MV-4-11 (cell line): ENCODE measurements around the gene LRRIQ4.

Source experiments
- DNase-seq: peaks from one replicate; lab custom pipeline; 2025; lab: John Stamatoyannopoulos, UW

Gene LRRIQ4

DNA sequence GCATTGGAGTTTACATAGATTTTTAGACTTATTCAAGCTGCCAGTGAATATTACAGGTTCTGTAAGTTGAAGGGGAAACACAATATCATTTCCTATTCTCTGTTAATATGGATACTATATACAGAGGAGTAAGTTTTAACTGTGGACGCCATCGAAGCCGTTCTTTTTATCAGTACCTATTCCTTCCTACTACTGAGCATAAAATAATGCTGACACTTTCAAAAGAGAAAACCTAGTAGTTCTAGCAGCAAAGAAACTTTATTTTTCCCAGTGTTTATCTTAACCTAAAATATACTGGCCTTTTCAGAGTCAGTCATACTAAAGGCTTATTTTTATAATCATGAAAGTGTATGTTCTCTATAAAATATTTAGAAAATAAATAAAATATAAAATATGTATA is 42.8 kb downstream of the LRRIQ4 start:
- no peak for DNase-seq

- DNase-seq = no peak
Observed at GRCh38 chr3:169857811-169858210, 45.1 kb downstream of the LRRIQ4 start.

- no peak for DNase-seq
Observed at GRCh38 chr3:169861871-169862270, 49.2 kb downstream of the LRRIQ4 start.

DNA sequence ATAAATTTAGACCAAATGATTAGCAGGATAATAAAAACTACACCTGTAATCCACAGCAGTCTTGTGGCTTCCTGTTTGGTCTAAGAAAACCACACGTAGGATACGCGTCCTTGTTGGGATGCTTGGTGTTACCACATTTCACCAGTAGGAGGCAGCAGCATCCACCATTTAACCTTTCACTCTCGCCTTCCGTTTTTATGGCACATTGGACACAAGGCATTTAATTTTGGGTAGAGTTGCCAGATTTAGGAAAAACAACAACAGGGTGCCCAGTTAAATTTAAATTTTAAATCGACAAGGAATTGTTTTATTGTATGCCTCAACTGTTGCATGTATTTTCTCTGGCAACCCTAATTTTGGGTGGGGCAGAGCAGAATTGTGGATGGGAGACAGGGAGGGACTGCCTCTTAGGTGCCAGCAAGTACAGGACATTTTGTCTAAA is 50.8 kb downstream of the LRRIQ4 start:
- DNase-seq = peak; percentile 71

DNA sequence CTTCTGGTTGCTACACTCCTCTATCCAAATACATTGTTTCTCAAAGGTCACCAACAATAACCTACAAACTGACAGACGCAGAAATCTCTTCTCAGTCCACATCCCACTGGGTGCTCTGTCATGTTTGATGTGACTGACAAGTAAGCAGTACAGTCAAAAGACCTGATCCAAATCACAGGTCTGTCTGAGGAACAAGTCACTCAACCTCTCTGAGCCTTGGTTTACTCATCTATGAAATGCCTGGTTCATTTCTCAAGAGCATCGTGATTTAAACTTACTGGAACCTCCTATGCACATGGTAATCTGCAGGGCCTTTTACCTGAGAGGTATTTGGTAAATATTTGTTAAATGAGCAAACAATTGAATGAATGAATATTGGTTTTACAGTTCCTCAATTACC is 51.6 kb downstream of the LRRIQ4 start:
- no peak for DNase-seq

GRCh38 chr3:169865176-169865767 is 52.6 kb downstream of the LRRIQ4 start:
- peak; percentile 78 for DNase-seq

GRCh38 chr3:169867584-169868210 is 55.0 kb downstream of the LRRIQ4 start:
- no peak for DNase-seq

GRCh38 chr3:169868369-169868768 is 55.7 kb downstream of the LRRIQ4 start:
- no peak for DNase-seq

DNA sequence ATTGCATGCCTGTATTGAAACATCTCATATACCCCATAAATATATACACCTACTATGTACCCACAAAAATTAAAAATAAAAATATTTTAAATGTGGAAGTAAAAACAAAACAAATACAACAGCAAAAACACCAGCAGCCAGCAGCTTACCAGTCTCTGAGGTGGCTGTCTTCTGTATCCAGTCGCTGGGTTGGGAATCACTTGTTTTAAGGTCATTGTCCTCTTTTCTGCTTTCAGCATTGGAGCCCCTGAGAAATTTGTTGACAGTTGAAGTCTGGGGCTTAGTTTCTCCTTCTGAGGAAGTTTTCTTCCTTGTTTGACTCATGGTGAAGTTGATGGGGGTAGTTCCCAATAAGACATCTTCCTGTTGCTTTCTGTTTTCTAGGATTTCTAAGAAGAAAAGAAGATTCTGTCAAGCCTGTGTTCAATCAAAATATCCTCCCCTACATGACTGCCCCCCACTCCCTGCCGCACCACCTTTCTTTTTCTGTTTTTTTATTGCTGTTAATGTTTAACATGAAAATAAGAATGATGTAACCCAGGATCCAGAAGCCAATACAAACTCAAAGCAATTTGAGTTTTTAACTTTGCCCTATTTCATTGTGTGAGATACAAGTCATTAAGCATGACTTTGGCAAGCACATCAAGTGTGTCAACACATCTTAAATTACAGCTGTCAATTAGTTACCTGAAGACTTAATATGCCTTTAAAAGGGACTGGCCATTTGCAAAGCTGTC is 57.0 kb downstream of the LRRIQ4 start, which contains the start of gene LRRC31:
LRRC31 (minus strand) TSS at position 452 of the 737 bp plus-strand sequence; CDS start at position 324, 128 bp downstream.
- no peak for DNase-seq

DNA sequence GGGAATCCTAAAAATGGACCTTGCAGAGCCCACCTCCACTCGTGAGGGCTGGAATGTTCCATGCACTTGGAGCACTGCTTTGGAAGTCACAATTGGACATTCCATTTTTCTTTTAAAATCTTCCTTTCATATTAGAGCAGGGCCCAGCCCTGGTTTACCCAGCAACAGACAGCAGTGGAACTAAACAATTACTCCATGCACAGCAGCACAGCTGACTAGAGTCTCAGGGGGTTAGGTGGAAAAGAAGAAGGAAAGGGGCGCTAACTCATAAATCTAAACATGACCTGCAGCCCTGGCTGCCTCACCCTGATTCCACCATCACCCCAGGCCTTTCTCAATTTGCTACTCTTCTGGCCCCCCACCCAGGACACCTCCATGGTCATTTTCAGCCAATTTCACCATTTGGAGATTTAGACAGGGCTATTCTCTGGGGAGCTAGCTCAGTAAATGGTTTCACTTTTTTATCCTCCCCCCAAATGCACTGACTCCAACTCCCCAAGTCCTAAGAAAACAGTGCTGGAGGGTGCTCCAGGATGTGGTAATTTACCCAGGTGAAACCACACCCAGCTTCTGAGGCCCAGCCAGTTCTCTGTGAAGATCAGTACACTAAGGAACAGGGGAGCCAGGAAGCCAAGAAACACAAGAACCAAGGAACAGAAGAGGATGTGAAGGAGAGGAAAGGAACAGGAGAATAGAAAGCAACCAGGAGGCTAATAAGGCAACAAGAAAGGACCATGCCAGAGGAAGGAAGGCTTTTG is 58.6 kb downstream of the LRRIQ4 start:
- peak; percentile 12 for DNase-seq

DNA sequence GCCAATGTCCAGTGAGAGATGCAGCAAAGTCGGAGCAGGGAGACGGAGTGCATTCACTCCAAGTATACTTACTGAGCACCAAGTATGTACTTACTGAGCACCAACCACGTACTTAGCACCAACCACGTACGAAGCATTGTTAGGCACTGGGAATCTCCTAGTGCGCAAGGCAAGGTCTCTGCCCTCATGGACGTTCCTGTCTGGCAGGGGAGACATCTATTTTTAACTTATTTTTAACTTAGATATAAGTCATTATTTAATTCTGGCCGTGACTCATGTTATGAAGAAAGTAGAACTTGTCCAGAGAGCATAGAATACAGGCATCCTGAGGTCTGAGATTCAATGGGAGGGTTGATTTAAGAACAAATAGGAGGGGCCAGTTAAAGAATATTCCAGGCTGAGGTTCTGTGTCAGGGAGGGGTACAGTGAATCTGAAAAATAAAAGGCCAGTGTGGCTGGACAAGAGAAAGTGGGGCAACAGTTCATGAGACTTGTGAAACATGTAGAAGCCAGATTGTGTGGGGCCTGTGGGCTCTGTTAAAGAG is 66.4 kb downstream of the LRRIQ4 start:
- no peak for DNase-seq

DNA sequence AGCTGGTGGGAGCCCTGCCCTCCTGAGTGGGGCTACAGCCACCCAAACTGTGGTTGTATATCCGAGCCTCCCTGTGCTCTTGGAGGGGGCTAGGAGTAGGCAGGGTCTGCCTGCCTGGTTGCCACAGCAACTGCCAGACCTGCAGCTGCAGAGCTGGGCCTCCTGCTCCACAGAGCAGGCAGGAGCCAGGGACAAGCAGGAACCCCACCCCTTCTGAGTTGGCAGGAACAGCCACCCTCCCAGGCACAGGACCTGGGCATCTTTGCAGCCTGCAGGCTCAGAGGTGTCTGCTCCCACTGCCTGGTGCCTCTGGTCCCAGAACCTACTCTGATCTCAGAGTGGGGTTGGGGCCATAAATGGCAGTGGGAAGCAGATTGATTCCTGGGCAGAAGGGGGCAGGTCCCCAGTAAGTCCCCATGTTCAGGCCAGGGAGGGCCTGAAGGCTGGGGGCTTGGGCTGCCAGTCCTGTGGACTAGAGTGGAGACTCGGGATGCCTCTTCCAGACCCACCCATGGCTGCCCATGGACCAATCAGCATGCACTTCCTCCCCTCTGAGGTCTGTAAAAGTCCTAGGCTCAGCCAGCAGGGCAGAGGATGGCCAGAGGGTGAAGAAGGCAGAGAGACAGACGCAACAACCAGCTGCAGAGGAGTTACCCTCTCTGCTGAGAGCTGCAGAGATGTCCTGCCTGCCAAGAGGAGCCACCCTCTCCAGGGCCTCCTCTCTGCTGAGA is 67.3 kb downstream of the LRRIQ4 start:
- no peak for DNase-seq

- no peak for DNase-seq
Observed at GRCh38 chr3:169880576-169881250, 68.0 kb downstream of the LRRIQ4 start.

GRCh38 chr3:169886671-169887070 is 74.0 kb downstream of the LRRIQ4 start:
- DNase-seq = no peak
